ENCODE data around the gene CBX8. TPM values are rescaled to one million over a fixed set of nuclear protein-coding genes. Genes with fewer than 3 reads are reported as not detected.
A peak's percentile ranks its signal among the peaks of the same experiment; 100 is the strongest.

The CBX8 gene
- total and polyA plus RNA-seq, 4 donors, result 4.8 to 9.3 (median 5.5) TPM

DNA sequence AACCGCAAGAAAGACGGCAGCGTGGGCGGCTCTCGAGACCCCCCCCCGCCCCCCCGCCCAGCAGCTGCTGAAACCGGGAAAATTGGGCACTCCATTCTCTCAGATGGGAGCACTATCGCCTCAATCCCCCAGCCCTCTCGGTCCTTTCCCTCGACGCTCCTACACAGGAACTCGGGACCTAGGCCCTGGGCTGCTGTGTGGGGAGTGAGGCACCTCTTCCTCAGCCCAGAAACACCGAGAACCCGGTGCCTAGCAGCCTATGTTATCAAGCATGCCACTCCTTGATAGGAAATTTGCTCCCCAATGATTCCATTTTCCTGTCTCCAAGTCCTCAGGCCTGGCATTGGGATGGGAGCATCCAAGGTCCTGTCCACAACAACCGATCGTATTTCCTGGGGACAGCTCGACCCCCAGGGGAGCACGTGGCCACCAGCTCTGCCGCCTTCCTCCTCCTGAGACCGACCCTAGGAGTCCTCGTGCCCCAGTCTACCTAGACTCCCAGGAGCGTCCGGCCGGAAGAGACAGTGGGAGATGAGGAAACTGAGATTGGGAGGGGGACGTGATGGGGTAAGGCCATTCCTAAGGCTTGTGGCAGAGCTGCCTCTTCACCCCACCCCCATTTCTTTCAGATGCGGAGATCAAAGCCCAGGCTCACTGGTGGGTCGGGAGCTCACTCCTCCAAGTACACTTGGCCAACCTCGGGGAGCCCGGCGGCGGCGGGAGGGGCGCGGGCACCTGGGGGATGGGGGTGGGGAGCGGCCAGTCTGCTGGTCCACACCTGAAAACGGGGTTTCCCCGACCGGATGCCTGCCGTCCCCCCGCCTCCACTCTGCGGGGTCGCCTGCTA lies 17.5 kb upstream of the CBX8 start:
- Histone ChIP-seq H3K27me3 (ENCODE audit: control insufficient read depth in 3 of 3, insufficient read depth in 3 of 3, low read length in 2 of 3) (peaks cover 9 to 45% (median 43%) of the 10 kb centered on the region in 3 donors), H3K9ac (ENCODE audit: insufficient read depth in 1 of 2, low read length in 2 of 2) (no peak overlapping the region), H3K27ac (ENCODE audit: low read depth in 1 of 2, low read length in 1 of 2) (no peak overlapping the region), H3K4me1 (ENCODE audit: control insufficient read depth in 5 of 5, insufficient read depth in 5 of 5, low read length in 5 of 5) (peaks cover 0 to 35% (median 20%) of the 10 kb centered on the region in 5 donors), H3K4me3 (no peak overlapping the region), H3K9me3 (ENCODE audit: control insufficient read depth in 4 of 4, insufficient read depth in 3 of 4, low read length in 3 of 4) (no peaks in the 10 kb centered on the region), H3K36me3 (ENCODE audit: control insufficient read depth in 4 of 4, insufficient read depth in 4 of 4, low read length in 4 of 4) (no peaks in the 10 kb centered on the region)
- DNase-seq (peak in 1 of 3 donors; percentile 53), ATAC-seq (ENCODE audit: insufficient read depth, low FRiP score) (no peak)
- 11 to 13% methylated on average over 30 to 43 of the region's 43 CpGs for WGBS, 2 donors
- no peak for TF ChIP-seq CTCF (IDR thresholded peaks at IDR 0.05; ENCODE audit: control extremely low read depth, extremely low read depth)

- H3K9me3 ChIP-seq (ENCODE audit: control insufficient read depth in 4 of 4, insufficient read depth in 3 of 4, low read length in 3 of 4), result no peaks in the 10 kb centered on the region
- no peaks in the 10 kb centered on the region for H3K36me3 ChIP-seq (ENCODE audit: control insufficient read depth in 4 of 4, insufficient read depth in 4 of 4, low read length in 4 of 4)
- DNase-seq (peak in 2 of 3 donors; percentile 67 to 71), ATAC-seq (ENCODE audit: insufficient read depth, low FRiP score) (no peak)
- H3K4me1 ChIP-seq (ENCODE audit: control insufficient read depth in 5 of 5, insufficient read depth in 5 of 5, low read length in 5 of 5), result peaks cover 0 to 35% (median 20%) of the 10 kb centered on the region in 5 donors
- no peak overlapping the region for H3K9ac ChIP-seq (ENCODE audit: insufficient read depth in 1 of 2, low read length in 2 of 2)
- H3K27ac ChIP-seq (ENCODE audit: low read depth in 1 of 2, low read length in 1 of 2), result no peak overlapping the region
- H3K4me3 ChIP-seq, result no peak overlapping the region
- H3K27me3 ChIP-seq (ENCODE audit: control insufficient read depth in 3 of 3, insufficient read depth in 3 of 3, low read length in 2 of 3), result peaks cover 9 to 53% (median 52%) of the 10 kb centered on the region in 3 donors
- 1 to 2% methylated on average over 25 to 88 of the region's 89 CpGs for WGBS, 2 donors
- TF ChIP-seq CTCF (IDR thresholded peaks at IDR 0.05; ENCODE audit: control extremely low read depth, extremely low read depth), result no peak
Observed at GRCh38 chr17:79813297-79814126, 16.6 kb upstream of the CBX8 start.

GRCh38 chr17:79812353-79813258 lies 15.7 kb upstream of the CBX8 start:
- WGBS, 2 donors, result 5 to 6% methylated on average over 61 to 72 of the region's 72 CpGs
- H3K4me3 ChIP-seq, result no peak overlapping the region
- TF ChIP-seq CTCF (IDR thresholded peaks at IDR 0.05; ENCODE audit: control extremely low read depth, extremely low read depth), result no peak
- no peak overlapping the region for H3K27ac ChIP-seq (ENCODE audit: low read depth in 1 of 2, low read length in 1 of 2)
- peaks cover 9 to 61% (median 58%) of the 10 kb centered on the region in 3 donors for H3K27me3 ChIP-seq (ENCODE audit: control insufficient read depth in 3 of 3, insufficient read depth in 3 of 3, low read length in 2 of 3)
- H3K9ac ChIP-seq (ENCODE audit: insufficient read depth in 1 of 2, low read length in 2 of 2), result no peak overlapping the region
- peak in 2 of 3 donors; percentile 24 to 42 for DNase-seq
- H3K9me3 ChIP-seq (ENCODE audit: control insufficient read depth in 4 of 4, insufficient read depth in 3 of 4, low read length in 3 of 4), result no peaks in the 10 kb centered on the region
- H3K36me3 ChIP-seq (ENCODE audit: control insufficient read depth in 4 of 4, insufficient read depth in 4 of 4, low read length in 4 of 4), result no peaks in the 10 kb centered on the region
- no peak for ATAC-seq (ENCODE audit: insufficient read depth, low FRiP score)
- H3K4me1 ChIP-seq (ENCODE audit: control insufficient read depth in 5 of 5, insufficient read depth in 5 of 5, low read length in 5 of 5), result peaks cover 0 to 35% (median 20%) of the 10 kb centered on the region in 5 donors
